ENCODE results near the gene TFDP3. TPM values are rescaled to one million over a fixed set of nuclear protein-coding genes. Genes with fewer than 3 reads are reported as not detected.

Gene TFDP3
- total RNA-seq, 4 donors from 2014 or later = not detected

- in situ Hi-C loops (cut with MboI; ENCODE audit: low pct_ligation_motif_present in 1 of 4, low pct_unique_long_range_greater_than_20kb in 1 of 4, low sequenced_read_pairs in 3 of 4) = no loop called here
- TF ChIP-seq EP300 (IDR thresholded peaks at IDR 0.05; ENCODE audit: low read depth) = no peak
- no peak for TF ChIP-seq CTCF (IDR thresholded peaks at IDR 0.05)
- no peak for TF ChIP-seq POLR2AphosphoS5 (IDR thresholded peaks at IDR 0.05)
- no peaks in the 10 kb centered on the region for H3K4me1 ChIP-seq
- 62 to 80% methylated on average over 1 to 3 of the region's 3 CpGs for WGBS, 2 donors (ENCODE audit: low coverage in 1 of 2)
- no peak overlapping the region for H3K27ac ChIP-seq
- H3K9me3 ChIP-seq = no peaks in the 10 kb centered on the region
- DNase-seq = no peak
- H3K36me3 ChIP-seq = no peaks in the 10 kb centered on the region
- H3K27me3 ChIP-seq = no peaks in the 10 kb centered on the region
- intact Hi-C loops (cut with DNase I; ENCODE audit: low total_unique reads) = no loop called here
- no peak overlapping the region for H3K4me3 ChIP-seq
Observed at GRCh38 chrX:133254666-133255065, 36.5 kb upstream of the TFDP3 start.

- intact Hi-C loops (cut with DNase I; ENCODE audit: low total_unique reads) = no loop called here
Observed at GRCh38 chrX:133251204-133251603, 33.0 kb upstream of the TFDP3 start.

GRCh38 chrX:133250184-133251100 is 32.3 kb upstream of the TFDP3 start:
- Histone ChIP-seq H3K27ac (peak overlapping the region in 3 of 4 donors; percentile 34 to 62 (median 42)), H3K4me1 (no peaks in the 10 kb centered on the region), H3K27me3 (no peaks in the 10 kb centered on the region), H3K9me3 (no peaks in the 10 kb centered on the region), H3K36me3 (no peaks in the 10 kb centered on the region), H3K4me3 (no peak overlapping the region)
- no peak for DNase-seq
- 50 to 89% methylated on average over 2 to 5 of the region's 5 CpGs for WGBS, 2 donors (ENCODE audit: low coverage in 1 of 2)
- in situ Hi-C loops (cut with MboI; ENCODE audit: low pct_ligation_motif_present in 1 of 4, low pct_unique_long_range_greater_than_20kb in 1 of 4, low sequenced_read_pairs in 3 of 4) (no loop called here), intact Hi-C loops (cut with DNase I; ENCODE audit: low total_unique reads) (no loop called here)
- no peak for TF ChIP-seq CTCF (IDR thresholded peaks at IDR 0.05)

More at GRCh38 chrX:133251204-133251603, 33.0 kb upstream of the TFDP3 start:
- WGBS, 2 donors (ENCODE audit: low coverage in 1 of 2) = 69% methylated on average over 5 of the region's 5 CpGs; no CpG with 5 or more reads in 1 of the 2 donors
- H3K9me3 ChIP-seq = no peaks in the 10 kb centered on the region
- TF ChIP-seq CTCF (IDR thresholded peaks at IDR 0.05) (no peak), POLR2A (IDR thresholded peaks at IDR 0.05) (no peak), EP300 (IDR thresholded peaks at IDR 0.05; ENCODE audit: low read depth) (no peak), POLR2AphosphoS5 (IDR thresholded peaks at IDR 0.05) (no peak)
- no peaks in the 10 kb centered on the region for H3K36me3 ChIP-seq
- H3K27me3 ChIP-seq = no peaks in the 10 kb centered on the region
- peak overlapping the region in 2 of 4 donors; percentile 34 to 62 for H3K27ac ChIP-seq
- no peak for DNase-seq
- H3K4me1 ChIP-seq = no peaks in the 10 kb centered on the region
- in situ Hi-C loops (cut with MboI; ENCODE audit: low pct_ligation_motif_present in 1 of 4, low pct_unique_long_range_greater_than_20kb in 1 of 4, low sequenced_read_pairs in 3 of 4) = no loop called here
- no peak overlapping the region for H3K4me3 ChIP-seq

GRCh38 chrX:133249266-133250058 is 31.3 kb upstream of the TFDP3 start:
- in situ Hi-C loops (cut with MboI; ENCODE audit: low pct_ligation_motif_present in 1 of 4, low pct_unique_long_range_greater_than_20kb in 1 of 4, low sequenced_read_pairs in 3 of 4) = no loop called here
- no peaks in the 10 kb centered on the region for H3K4me1 ChIP-seq
- WGBS, 2 donors (ENCODE audit: low coverage in 1 of 2) = 41 to 54% methylated on average over 3 to 4 of the region's 4 CpGs
- DNase-seq = no peak
- no peaks in the 10 kb centered on the region for H3K27me3 ChIP-seq
- no peaks in the 10 kb centered on the region for H3K9me3 ChIP-seq
- H3K4me3 ChIP-seq = no peak overlapping the region
- peak overlapping the region in 2 of 4 donors; percentile 42 to 62 for H3K27ac ChIP-seq
- no peaks in the 10 kb centered on the region for H3K36me3 ChIP-seq
- intact Hi-C loops (cut with DNase I; ENCODE audit: low total_unique reads) = no loop called here
- no peak for TF ChIP-seq POLR2AphosphoS5 (IDR thresholded peaks at IDR 0.05)
- no peak for TF ChIP-seq EP300 (IDR thresholded peaks at IDR 0.05; ENCODE audit: low read depth)
- TF ChIP-seq CTCF (IDR thresholded peaks at IDR 0.05) = no peak
- no peak for TF ChIP-seq POLR2A (IDR thresholded peaks at IDR 0.05)
